A673 (cell line): Measurements from ENCODE around the gene RPS27A. TPM values are rescaled to one million over a fixed set of nuclear protein-coding genes. Genes with fewer than 3 reads are reported as not detected.

Experiments used
- BruUV-seq: library from RNA; stranded (reverse); fragments of 400-500 nt; replicated peaks from 2 replicates; lab custom pipeline; 2021; lab: Mats Ljungman, UMichigan
- CTCF ChIA-PET: fragments of 300-600 bp; sonication (Branson Sonifier 250); formaldehyde crosslinking; loops from one replicate; lab custom pipeline; 2022; ENCODE audit warnings: antibody characterized with exemption; lab: Charles Lee
- POLR2A ChIA-PET: fragments of 300-600 bp; sonication (Branson Sonifier 250); formaldehyde crosslinking; loops from one replicate; lab custom pipeline; 2022; ENCODE audit warnings: antibody characterized with exemption; ENCODE audit not compliant: low non-redundant PET; lab: Charles Lee
- DNase-seq: peaks from one replicate; pipeline ENCODE4 v3.0.0-alpha.2; 2015; ENCODE audit warnings: low spot score
- H3K27ac ChIP-seq: fragments of 200-600 bp; sonication (generic); 2 replicates; pipeline ENCODE4 v1.5.1; 2016; ENCODE audit warnings: mixed run types, low read depth, mild to moderate bottlenecking, mixed read lengths, antibody characterized with exemption, low read length; ENCODE audit not compliant: poor library complexity, severe bottlenecking
- H3K27me3 ChIP-seq: fragments of 200-600 bp; sonication (generic); replicated peaks from 2 replicates; pipeline ENCODE4 v1.6.1; 2017; ENCODE audit warnings: mixed run types, low read depth, mild to moderate bottlenecking, mixed read lengths, antibody characterized with exemption, low read length; ENCODE audit not compliant: insufficient read depth, poor library complexity
- H3K36me3 ChIP-seq: fragments of 200-600 bp; sonication (generic); 2 replicates; pipeline ENCODE4 v1.6.1; 2016; ENCODE audit warnings: mixed run types, mild to moderate bottlenecking, mixed read lengths, antibody characterized with exemption, low read length; ENCODE audit not compliant: insufficient read depth, poor library complexity, severe bottlenecking
- H3K4me1 ChIP-seq: fragments of 200-600 bp; sonication (generic); 2 replicates; pipeline ENCODE4 v1.6.1; 2017; ENCODE audit warnings: mixed run types, mild to moderate bottlenecking, mixed read lengths, antibody characterized with exemption, low read length; ENCODE audit not compliant: insufficient read depth, poor library complexity, severe bottlenecking
- H3K4me3 ChIP-seq: fragments of 200-600 bp; sonication (generic); 2 replicates; pipeline ENCODE4 v1.5.1; 2016; ENCODE audit warnings: low read depth, mixed run types, mild to moderate bottlenecking, mixed read lengths, low read length; ENCODE audit not compliant: poor library complexity, severe bottlenecking
- H3K9me3 ChIP-seq: fragments of 200-600 bp; sonication (generic); 2 replicates; pipeline ENCODE4 v1.6.1; 2016; ENCODE audit warnings: mixed run types, low read depth, mild to moderate bottlenecking, mixed read lengths, antibody characterized with exemption, low read length; ENCODE audit not compliant: poor library complexity, severe bottlenecking
- CTCF ChIP-seq: fragments of 300-800, 200-600 bp; sonication (generic); conservative IDR thresholded peaks from 2 replicates; pipeline ENCODE4 v1.5.1; 2017; ENCODE audit warnings: low read depth, mild to moderate bottlenecking, antibody characterized with exemption, low read length, moderate library complexity, mixed read lengths
- EZH2 ChIP-seq: fragments of 200-600 bp; sonication (generic); IDR thresholded peaks from 2 replicates; pipeline ENCODE4 v1.6.1; 2017; ENCODE audit warnings: borderline replicate concordance, low read depth, mild to moderate bottlenecking, mixed read lengths, antibody characterized with exemption, low read length; ENCODE audit not compliant: poor library complexity, severe bottlenecking
- intact Hi-C: fragments of 100-400 bp; cut with micrococcal nuclease; formaldehyde crosslinking; loops from one replicate; pipeline ENCODE4 v1.10.0; 2022; ENCODE audit not compliant: unreplicated experiment
- total RNA-seq: library from RNA; stranded (reverse); gene quantifications from 2 replicates; pipeline ENCODE4 v1.2.3, GENCODE V29; 2021

Gene RPS27A
- total RNA-seq, 1 experiment from 2014 or later = 928 TPM

GRCh38 chr2:55242617-55243016 lies 10.1 kb downstream of the RPS27A start:
- Histone ChIP-seq H3K4me1 (no peaks in the 10 kb centered on the region), H3K4me3 (no peak overlapping the region), H3K36me3 (peaks cover 27% of the 10 kb centered on the region), H3K27me3 (no peaks in the 10 kb centered on the region), H3K27ac (no peak overlapping the region), H3K9me3 (no peaks in the 10 kb centered on the region)
- intact Hi-C loops = no loop called here
- DNase-seq = no peak
- ChIA-PET CTCF (no interaction called here), POLR2A (no interaction called here)
- BruUV-seq = no TSS peak
- TF ChIP-seq CTCF (no peak), EZH2 (no peak)

GRCh38 chr2:55245411-55245810 lies 12.9 kb downstream of the RPS27A start:
- Histone ChIP-seq H3K4me1 (no peaks in the 10 kb centered on the region), H3K36me3 (peaks cover 20% of the 10 kb centered on the region), H3K27me3 (no peaks in the 10 kb centered on the region), H3K4me3 (no peak overlapping the region), H3K9me3 (no peaks in the 10 kb centered on the region), H3K27ac (no peak overlapping the region)
- no peak for DNase-seq
- intact Hi-C loops = no loop called here
- TF ChIP-seq EZH2 = no peak
- TF ChIP-seq CTCF = no peak
- BruUV-seq = no TSS peak
- CTCF ChIA-PET = no interaction called here
- POLR2A ChIA-PET = no interaction called here

GRCh38 chr2:55247025-55247424 lies 14.5 kb downstream of the RPS27A start:
- no TSS peak for BruUV-seq
- H3K27me3 ChIP-seq = no peaks in the 10 kb centered on the region
- H3K36me3 ChIP-seq = peaks cover 28% of the 10 kb centered on the region
- H3K4me3 ChIP-seq = no peak overlapping the region
- H3K9me3 ChIP-seq = no peaks in the 10 kb centered on the region
- ChIA-PET POLR2A (no interaction called here), CTCF (no interaction called here)
- TF ChIP-seq EZH2 = no peak
- TF ChIP-seq CTCF = no peak
- H3K4me1 ChIP-seq = no peaks in the 10 kb centered on the region
- no peak for DNase-seq
- intact Hi-C loops = no loop called here
- no peak overlapping the region for H3K27ac ChIP-seq
